Stimulated activated CD8-positive, alpha-beta memory T cell treated with anti-CD3 and anti-CD28 coated beads, Interleukin-2, amount 100 ng/mL, for 1 hour (primary cell): ENCODE measurements around the gene PRDM16.

Experiments used
- DNase-seq, 2 donors: peaks; one replicate each; pipeline ENCODE4 v3.0.0-alpha.2; 2020; ENCODE audit warnings: low read depth in 2 of 2

The PRDM16 gene

GRCh38 chr1:3320246-3321152 lies 251.5 kb downstream of the PRDM16 start:
- no peak for DNase-seq

GRCh38 chr1:3321559-3322449 lies 252.8 kb downstream of the PRDM16 start:
- no peak for DNase-seq

DNA sequence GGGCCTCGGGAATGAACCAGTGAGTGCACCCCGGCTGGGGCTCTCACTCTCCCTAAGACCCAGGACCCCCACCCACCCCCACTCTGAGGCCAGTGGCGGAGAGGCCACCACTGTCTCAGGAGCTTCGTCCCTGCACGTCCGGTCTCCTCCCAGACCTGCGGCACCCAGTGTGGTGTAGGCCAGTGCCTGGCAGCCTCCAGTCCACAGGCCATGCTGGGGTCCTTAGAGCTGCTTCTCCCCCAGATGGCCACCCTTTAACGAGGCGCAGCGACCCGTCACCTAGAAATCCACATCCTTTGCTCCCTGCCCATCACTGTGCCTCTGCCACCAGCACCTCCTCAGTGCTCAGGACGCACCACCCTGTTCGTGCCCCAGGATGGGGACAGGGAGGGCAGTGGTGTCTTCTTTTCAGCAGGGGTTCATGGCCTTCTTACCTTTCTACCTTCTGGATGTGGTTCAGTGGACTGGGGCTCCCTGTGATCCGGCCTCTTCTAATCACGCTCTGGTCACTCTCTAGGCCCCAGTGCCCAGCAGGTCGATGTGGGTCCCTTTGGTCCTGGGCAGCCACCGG lies 253.5 kb downstream of the PRDM16 start:
- DNase-seq: no peak

- no peak for DNase-seq
These were observed 254.2 kb downstream of the PRDM16 start for GRCh38 chr1:3323021-3323795.

- DNase-seq: no peak
These were observed 255.0 kb downstream of the PRDM16 start for GRCh38 chr1:3323796-3324703.

DNA sequence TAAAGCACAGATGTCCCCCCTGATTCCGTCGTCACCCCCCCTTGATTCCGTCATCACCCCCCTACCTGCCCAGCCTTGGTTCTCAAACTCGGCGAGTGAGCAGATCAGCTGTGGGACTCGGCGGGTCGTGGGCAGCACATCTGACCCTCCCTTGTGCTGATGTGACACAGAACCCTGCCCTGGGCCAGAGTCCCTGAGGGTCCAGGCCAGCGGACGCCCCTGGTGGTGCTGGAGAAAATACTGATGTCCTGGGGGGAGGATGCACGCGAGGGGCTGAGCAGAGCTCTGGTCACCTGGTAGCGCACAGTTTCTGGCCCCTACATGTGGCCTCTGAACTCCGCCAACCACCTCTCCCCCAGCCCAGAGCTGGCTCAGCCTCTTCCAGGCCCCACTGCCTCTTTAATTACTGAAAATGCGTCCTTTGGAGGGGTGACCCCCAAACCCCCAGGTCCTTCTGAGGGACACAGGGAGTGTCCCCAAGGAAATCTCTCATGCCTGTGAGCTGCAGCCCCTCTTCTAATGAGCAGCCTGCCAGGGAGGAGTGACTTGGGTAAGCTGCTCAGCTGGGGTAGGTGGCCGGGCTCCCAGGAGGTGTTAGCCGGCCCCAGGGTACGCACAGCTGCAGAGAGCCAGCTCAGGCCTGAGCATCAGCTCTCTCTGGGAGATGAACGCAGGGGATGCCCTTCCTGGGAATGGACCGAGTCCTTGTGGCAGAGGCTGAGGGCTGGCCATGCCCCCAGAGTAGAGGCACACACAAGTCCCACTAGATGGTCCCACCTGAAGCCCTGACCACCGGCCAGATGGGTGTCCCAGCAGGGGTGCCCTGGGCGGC lies 255.9 kb downstream of the PRDM16 start:
- DNase-seq: no peak

DNA sequence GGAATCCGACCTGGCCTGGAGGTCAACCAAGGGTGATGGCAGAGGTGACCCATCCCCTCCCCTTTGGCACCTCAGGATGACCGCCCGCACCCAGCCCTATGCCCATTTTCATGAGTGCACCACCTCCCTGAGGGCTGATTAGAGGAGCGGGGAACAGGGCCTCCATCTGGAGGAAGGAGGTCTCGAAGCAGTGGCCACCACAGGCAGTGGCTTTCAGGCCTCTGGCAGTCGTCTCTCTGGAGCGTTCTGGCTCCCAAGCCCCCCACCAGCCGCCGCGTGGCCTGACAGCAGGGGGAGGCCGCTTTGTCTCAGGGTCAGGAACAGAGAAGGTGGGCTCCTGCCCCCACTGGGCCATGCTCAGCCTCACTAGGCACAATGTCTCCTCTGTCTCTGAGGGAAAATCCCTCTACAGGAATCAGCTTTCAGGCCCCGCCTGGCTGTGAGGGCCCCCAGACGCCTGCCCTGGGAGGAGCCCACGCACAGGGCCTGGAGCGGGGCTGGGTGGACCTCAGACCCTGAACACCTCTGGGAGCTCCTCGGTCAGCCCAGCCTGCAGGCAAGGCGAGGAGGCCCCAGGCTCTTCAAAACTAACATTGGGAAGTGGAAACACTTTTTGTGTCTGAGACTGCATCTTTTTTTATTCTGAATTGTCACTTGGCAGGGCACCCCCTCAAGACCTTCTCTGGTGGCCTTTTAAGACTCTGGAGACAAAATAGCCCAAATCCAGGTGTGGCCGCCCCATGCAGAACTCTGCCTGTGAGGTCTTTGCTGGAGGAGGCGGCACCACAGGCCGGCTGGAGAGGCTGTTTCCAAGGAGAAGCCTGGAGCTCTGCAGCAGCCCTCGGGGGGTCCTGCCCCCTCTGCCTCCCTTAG lies 257.7 kb downstream of the PRDM16 start:
- no peak for DNase-seq

GRCh38 chr1:3327389-3327702 lies 258.3 kb downstream of the PRDM16 start:
- DNase-seq: no peak

DNA sequence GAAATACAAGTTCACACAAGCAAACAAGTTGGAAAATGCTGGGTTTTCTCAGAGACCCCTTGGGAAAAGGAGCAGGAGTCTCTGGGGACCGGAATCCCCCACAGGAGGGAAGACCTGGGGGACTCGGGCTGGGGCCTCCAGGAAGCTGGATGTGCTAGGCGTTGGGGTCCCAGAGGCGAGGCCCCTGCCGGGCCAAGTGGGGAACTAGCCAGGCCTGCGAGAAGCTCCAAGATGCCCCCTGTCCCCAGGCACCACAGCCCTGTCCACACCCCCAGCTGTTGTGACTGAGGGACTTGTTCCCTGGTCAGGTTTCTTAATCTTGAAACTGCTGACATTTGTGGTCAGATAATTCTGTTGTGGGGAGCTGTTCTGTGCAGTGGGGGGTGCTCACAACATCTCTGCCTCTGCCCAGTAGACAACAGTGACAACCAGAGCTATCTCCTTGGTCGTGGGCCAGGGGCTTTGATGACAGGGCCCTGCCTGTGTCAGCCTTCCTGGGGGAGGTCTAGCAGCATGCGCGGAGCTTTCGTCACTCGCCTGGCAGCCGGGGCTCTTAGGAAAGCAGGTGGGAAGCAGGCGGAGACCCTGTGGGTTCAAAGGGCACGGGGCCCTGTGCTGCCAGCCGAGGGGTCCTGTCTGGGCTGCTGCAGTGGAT lies 259.1 kb downstream of the PRDM16 start:
- no peak for DNase-seq

DNA sequence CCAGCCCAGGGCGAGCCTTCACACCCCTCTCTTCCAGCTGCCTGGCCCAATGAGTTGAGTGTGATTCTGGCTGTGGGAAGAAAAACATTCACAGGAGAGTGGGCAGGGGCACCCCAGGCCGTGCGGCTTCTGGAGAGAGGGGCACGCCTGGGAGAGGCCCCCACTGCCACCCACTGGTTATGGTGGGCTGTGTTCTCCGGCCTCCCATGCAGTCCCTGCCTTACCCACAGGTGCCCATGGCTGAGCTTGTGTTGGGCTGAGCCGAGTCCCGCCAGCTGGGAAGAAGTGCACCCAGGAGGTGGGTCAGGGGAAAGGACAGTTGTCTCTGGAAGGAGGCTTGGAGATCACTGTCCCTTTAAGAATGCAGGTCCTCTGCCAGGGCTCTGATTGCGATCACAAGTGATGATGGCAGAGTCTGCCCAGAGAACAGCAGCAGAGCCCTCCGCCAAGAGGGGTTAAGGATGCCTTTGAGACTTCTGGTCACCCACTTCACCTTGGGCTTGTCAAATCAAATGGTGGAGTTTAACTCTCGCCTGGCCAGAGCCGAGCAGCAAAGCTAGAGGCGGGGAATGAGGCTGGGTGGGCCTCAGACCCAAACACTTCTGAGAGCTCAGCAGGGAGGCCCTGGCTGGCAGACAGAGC lies 260.8 kb downstream of the PRDM16 start:
- DNase-seq: no peak

DNA sequence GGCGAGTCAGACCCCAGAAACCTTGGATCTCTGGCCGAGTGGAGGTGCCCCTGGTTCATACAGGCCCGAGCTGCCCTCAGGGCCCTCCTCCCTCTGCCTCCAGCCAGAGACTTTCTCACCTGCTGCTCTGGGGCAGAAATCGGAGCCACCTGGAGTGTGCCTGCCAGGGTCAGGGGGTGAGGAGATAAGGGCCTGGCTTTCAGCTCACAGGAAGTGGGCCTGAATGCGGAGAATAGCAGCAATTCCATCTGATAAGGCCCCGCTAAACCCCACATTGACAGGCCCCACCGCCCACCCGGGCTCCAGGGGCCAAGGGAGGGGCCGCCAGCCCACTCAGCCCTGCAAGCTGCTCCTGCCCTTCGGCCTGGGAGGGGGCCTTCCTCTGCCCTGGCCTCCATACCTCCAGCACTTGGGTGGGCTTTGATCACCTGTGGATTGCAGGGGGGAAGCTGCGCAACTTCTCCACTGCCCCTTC lies 261.8 kb downstream of the PRDM16 start:
- DNase-seq: no peak

- DNase-seq: no peak
These were observed 262.6 kb downstream of the PRDM16 start for GRCh38 chr1:3331564-3331963.

GRCh38 chr1:3332043-3332442 lies 263.0 kb downstream of the PRDM16 start:
- DNase-seq: no peak

DNA sequence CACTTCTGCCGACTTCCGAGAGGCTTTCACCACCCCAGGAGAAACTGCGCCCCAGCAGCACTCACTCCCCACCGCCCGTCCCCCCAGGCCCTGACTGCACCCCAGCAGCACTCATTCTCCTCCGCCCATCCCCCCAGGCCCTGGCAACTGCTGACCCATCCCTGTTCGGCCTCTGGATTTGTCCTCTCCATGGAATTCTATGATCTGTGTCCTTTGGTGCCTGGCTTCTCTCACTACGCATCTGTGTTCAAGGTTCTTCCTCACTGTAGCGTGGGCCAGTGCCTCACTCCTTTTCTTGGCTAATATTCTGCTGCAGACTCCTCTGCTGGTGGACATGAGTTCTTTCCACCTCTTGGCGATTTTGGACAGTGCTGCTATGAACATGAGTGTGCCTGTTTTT lies 263.7 kb downstream of the PRDM16 start:
- DNase-seq: no peak

GRCh38 chr1:3333903-3334302 lies 264.9 kb downstream of the PRDM16 start:
- DNase-seq: no peak

DNA sequence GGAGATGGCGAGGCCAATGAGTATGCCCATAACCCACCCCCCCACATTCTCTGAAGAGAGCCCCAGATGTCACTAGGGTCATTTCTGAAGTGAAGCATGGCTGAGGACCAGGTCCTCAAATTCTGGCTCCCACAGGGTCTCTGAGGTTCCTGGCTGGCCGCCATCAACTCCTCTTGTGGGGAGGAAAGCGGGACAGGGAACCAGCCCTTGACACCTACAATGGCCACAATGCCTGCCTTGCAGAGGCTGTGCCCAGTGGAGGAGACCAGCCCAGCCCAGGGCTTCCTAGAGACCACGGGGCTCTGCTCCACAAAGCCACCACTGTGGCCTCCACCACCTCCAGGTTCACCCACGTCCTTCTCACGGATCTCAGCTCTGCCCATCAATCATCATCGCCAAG lies 265.4 kb downstream of the PRDM16 start:
- no peak for DNase-seq

GRCh38 chr1:3335754-3336640 lies 267.0 kb downstream of the PRDM16 start:
- DNase-seq: no peak
